NOMO-1 (cell line): ENCODE results near the gene IGF1.
A peak's percentile ranks its signal among the peaks of the same experiment; 100 is the strongest.

ENCODE experiments used
- DNase-seq, 2 experiments: peaks; one replicate each; lab custom pipeline; 2025; ENCODE audit not compliant: unreplicated experiment in 2 of 2; lab: John Stamatoyannopoulos, UW

Gene IGF1

GRCh38 chr12:102480406-102480805, at the start of gene IGF1:
Gene IGF1, minus strand, starts transcription at chr12:102480563. Its CDS starts 182 bp downstream, at chr12:102480381.
- DNase-seq, result no peak

- no peak for DNase-seq
These were observed 47.7 kb upstream of the IGF1 start for GRCh38 chr12:102528111-102528510.

- no peak for DNase-seq
These were observed 46.9 kb upstream of the IGF1 start for GRCh38 chr12:102527171-102527720.

- no peak for DNase-seq
These were observed 46.3 kb upstream of the IGF1 start for GRCh38 chr12:102526656-102527055.

- DNase-seq, result no peak
These were observed 42.4 kb upstream of the IGF1 start for GRCh38 chr12:102522768-102523167.

- DNase-seq, result no peak
These were observed 41.4 kb upstream of the IGF1 start for GRCh38 chr12:102521662-102522277.

- DNase-seq, result no peak
These were observed 38.5 kb upstream of the IGF1 start for GRCh38 chr12:102518871-102519270.

GRCh38 chr12:102514696-102515095, 34.3 kb upstream of the IGF1 start:
- DNase-seq, result no peak

- DNase-seq, result no peak
These were observed 33.4 kb upstream of the IGF1 start for GRCh38 chr12:102513739-102514138.

- no peak for DNase-seq
These were observed 32.9 kb upstream of the IGF1 start for GRCh38 chr12:102513272-102513671.

- peak; percentile 35 to 62 for DNase-seq
These were observed 32.2 kb upstream of the IGF1 start for GRCh38 chr12:102512523-102512922.

- no peak for DNase-seq
These were observed 31.2 kb upstream of the IGF1 start for GRCh38 chr12:102511575-102511974.

GRCh38 chr12:102510463-102510862, 30.1 kb upstream of the IGF1 start:
- DNase-seq, result no peak

GRCh38 chr12:102510031-102510430, 29.7 kb upstream of the IGF1 start:
- DNase-seq, result no peak

GRCh38 chr12:102509123-102509626, 28.8 kb upstream of the IGF1 start:
- no peak for DNase-seq

- DNase-seq, result no peak
These were observed 27.7 kb upstream of the IGF1 start for GRCh38 chr12:102508052-102508451.

GRCh38 chr12:102507301-102507700, 26.9 kb upstream of the IGF1 start:
- DNase-seq, result no peak

GRCh38 chr12:102504871-102505270, 24.5 kb upstream of the IGF1 start:
- peak in 1 of 2 experiments; percentile 5 for DNase-seq

GRCh38 chr12:102504280-102504679, 23.9 kb upstream of the IGF1 start:
- peak; percentile 81 to 84 for DNase-seq

- DNase-seq, result no peak
These were observed 23.5 kb upstream of the IGF1 start for GRCh38 chr12:102503831-102504230.

- DNase-seq, result peak; percentile 70 to 96
These were observed 22.8 kb upstream of the IGF1 start for GRCh38 chr12:102503056-102503681.

GRCh38 chr12:102501773-102502172, 21.4 kb upstream of the IGF1 start:
- peak in 1 of 2 experiments; percentile 36 for DNase-seq
